ENCODE data around the gene FFAR1. TPM values are rescaled to one million over a fixed set of nuclear protein-coding genes. Genes with fewer than 3 reads are reported as not detected.

The FFAR1 gene
- total and polyA plus RNA-seq, 2 experiments from 2014 or later, result not detected

- Histone ChIP-seq H3K4me2 (ENCODE audit: unreplicated experiment) (no peak overlapping the region), H3K27me3 (replicated peaks; ENCODE audit: insufficient read depth) (no peaks in the 10 kb centered on the region; the same call in 1 of the 2 replicates), H3K27ac (no peak overlapping the region), H4K20me1 (ENCODE audit: insufficient read depth) (no peaks in the 10 kb centered on the region), H2AFZ (no peak overlapping the region), H3K4me1 (ENCODE audit: insufficient read depth) (no peaks in the 10 kb centered on the region), H3K36me3 (ENCODE audit: low read depth) (no peaks in the 10 kb centered on the region), H3K4me3 (no peak overlapping the region), H3K9ac (no peak overlapping the region), H3K9me2 (ENCODE audit: insufficient read depth) (no peaks in the 10 kb centered on the region), H3F3A (ENCODE audit: insufficient read depth) (no peaks in the 10 kb centered on the region), H3K9me3 (ENCODE audit: low read depth) (no peaks in the 10 kb centered on the region), H3K79me2 (ENCODE audit: insufficient read depth) (no peaks in the 10 kb centered on the region)
- TF ChIP-seq EZH2 (IDR thresholded peaks at IDR 0.05; ENCODE audit: insufficient read depth, poor library complexity, severe bottlenecking) (no peak), EZH2phosphoT487 (IDR thresholded peaks at IDR 0.05; ENCODE audit: insufficient read depth, low read depth) (no peak)
- in situ Hi-C loops (cut with MboI), result no loop called here
- DNase-seq, result no peak
- WGBS, 2 experiments (ENCODE audit: low coverage in 1 of 2, low lambda C conversion rate in 2 of 2, missing lambda C conversion rate in 2 of 2), result 28 to 33% methylated on average over 4 to 5 of the region's 5 CpGs
Measured at GRCh38 chr19:35360880-35361420, 13.2 kb downstream of the FFAR1 start.

GRCh38 chr19:35362261-35363000 is 14.7 kb downstream of the FFAR1 start:
- Histone ChIP-seq H3K9me3 (ENCODE audit: low read depth) (no peaks in the 10 kb centered on the region), H2AFZ (no peak overlapping the region), H3K9me2 (ENCODE audit: insufficient read depth) (no peaks in the 10 kb centered on the region), H3K4me2 (ENCODE audit: unreplicated experiment) (no peak overlapping the region), H3K9ac (no peak overlapping the region), H3K79me2 (ENCODE audit: insufficient read depth) (no peaks in the 10 kb centered on the region), H3K27me3 (replicated peaks; ENCODE audit: insufficient read depth) (no peaks in the 10 kb centered on the region), H3K4me3 (no peak overlapping the region), H4K20me1 (ENCODE audit: insufficient read depth) (no peaks in the 10 kb centered on the region), H3K27ac (no peak overlapping the region), H3K4me1 (ENCODE audit: insufficient read depth) (no peaks in the 10 kb centered on the region), H3K36me3 (ENCODE audit: low read depth) (no peaks in the 10 kb centered on the region), H3F3A (ENCODE audit: insufficient read depth) (no peaks in the 10 kb centered on the region)
- no peak for DNase-seq
- 29 to 32% methylated on average over 8 to 9 of the region's 14 CpGs for WGBS, 2 experiments (ENCODE audit: low coverage in 1 of 2, low lambda C conversion rate in 2 of 2, missing lambda C conversion rate in 2 of 2)
- in situ Hi-C loops (cut with MboI), result no loop called here
- TF ChIP-seq EZH2 (IDR thresholded peaks at IDR 0.05; ENCODE audit: insufficient read depth, poor library complexity, severe bottlenecking) (no peak), EZH2phosphoT487 (IDR thresholded peaks at IDR 0.05; ENCODE audit: insufficient read depth, low read depth) (no peak)

GRCh38 chr19:35363001-35363590 is 15.4 kb downstream of the FFAR1 start:
- Histone ChIP-seq H3K27me3 (replicated peaks; ENCODE audit: insufficient read depth) (0 out of 2 replicates have a peak, but pooled peaks cover under 1% of the 10 kb centered on the region), H3F3A (ENCODE audit: insufficient read depth) (no peaks in the 10 kb centered on the region), H3K4me3 (no peak overlapping the region), H3K36me3 (ENCODE audit: low read depth) (no peaks in the 10 kb centered on the region), H3K79me2 (ENCODE audit: insufficient read depth) (no peaks in the 10 kb centered on the region), H3K9me3 (ENCODE audit: low read depth) (no peaks in the 10 kb centered on the region), H3K4me2 (ENCODE audit: unreplicated experiment) (no peak overlapping the region), H2AFZ (no peak overlapping the region), H3K27ac (no peak overlapping the region), H3K9ac (no peak overlapping the region), H3K4me1 (ENCODE audit: insufficient read depth) (no peaks in the 10 kb centered on the region), H3K9me2 (ENCODE audit: insufficient read depth) (no peaks in the 10 kb centered on the region), H4K20me1 (ENCODE audit: insufficient read depth) (no peaks in the 10 kb centered on the region)
- in situ Hi-C loops (cut with MboI), result no loop called here
- 60 to 69% methylated on average over 2 to 7 of the region's 11 CpGs for WGBS, 2 experiments (ENCODE audit: low coverage in 1 of 2, low lambda C conversion rate in 2 of 2, missing lambda C conversion rate in 2 of 2)
- TF ChIP-seq EZH2 (IDR thresholded peaks at IDR 0.05; ENCODE audit: insufficient read depth, poor library complexity, severe bottlenecking) (no peak), EZH2phosphoT487 (IDR thresholded peaks at IDR 0.05; ENCODE audit: insufficient read depth, low read depth) (no peak)
- DNase-seq, result no peak

- Histone ChIP-seq H3K9me3 (ENCODE audit: low read depth) (no peaks in the 10 kb centered on the region), H3K36me3 (ENCODE audit: low read depth) (no peaks in the 10 kb centered on the region), H3K27ac (no peak overlapping the region), H3K79me2 (ENCODE audit: insufficient read depth) (no peaks in the 10 kb centered on the region), H4K20me1 (ENCODE audit: insufficient read depth) (no peaks in the 10 kb centered on the region), H3K9me2 (ENCODE audit: insufficient read depth) (no peaks in the 10 kb centered on the region), H3K4me2 (ENCODE audit: unreplicated experiment) (no peak overlapping the region), H3F3A (ENCODE audit: insufficient read depth) (no peaks in the 10 kb centered on the region), H3K27me3 (replicated peaks; ENCODE audit: insufficient read depth) (0 out of 2 replicates have a peak, but pooled peaks cover 6% of the 10 kb centered on the region), H3K9ac (no peak overlapping the region), H3K4me1 (ENCODE audit: insufficient read depth) (no peaks in the 10 kb centered on the region), H3K4me3 (no peak overlapping the region), H2AFZ (no peak overlapping the region)
- 50 to 60% methylated on average over 17 to 19 of the region's 19 CpGs for WGBS, 2 experiments (ENCODE audit: low coverage in 1 of 2, low lambda C conversion rate in 2 of 2, missing lambda C conversion rate in 2 of 2)
- no peak for TF ChIP-seq EZH2 (IDR thresholded peaks at IDR 0.05; ENCODE audit: insufficient read depth, poor library complexity, severe bottlenecking)
- no peak for TF ChIP-seq EZH2phosphoT487 (IDR thresholded peaks at IDR 0.05; ENCODE audit: insufficient read depth, low read depth)
- in situ Hi-C loops (cut with MboI), result no loop called here
- DNase-seq, result no peak
Measured at GRCh38 chr19:35363711-35364425, 16.2 kb downstream of the FFAR1 start.

Measured in GM23248 (cell line).